B cell (primary cell): ENCODE results near the gene FOXK1. TPM values are rescaled to one million over a fixed set of nuclear protein-coding genes. Genes with fewer than 3 reads are reported as not detected.

ENCODE experiments used
- ATAC-seq: fragments of 200-7000 bp; cut with Tn5 transposase; one replicate; pipeline ENCODE4 v1.10.0; 2021; ENCODE audit warnings: low read depth, mild to moderate bottlenecking, moderate number of reproducible peaks, moderate library complexity
- CTCF ChIA-PET: fragments of 350-600 bp; sonication (Branson Sonifier 250); formaldehyde crosslinking; loops from one replicate; lab custom pipeline; 2021; ENCODE audit warnings: antibody characterized with exemption, inconsistent platforms; lab: Charles Lee
- POLR2A ChIA-PET: fragments of 350-600 bp; sonication (Branson Sonifier 250); formaldehyde crosslinking; loops from one replicate; lab custom pipeline; 2021; ENCODE audit warnings: antibody characterized with exemption; lab: Charles Lee
- DNase-seq: peaks from one replicate; pipeline ENCODE4 v3.0.0; 2013
- H2AFZ ChIP-seq: 2 replicates; pipeline ENCODE4 v1.6.1; 2012; ENCODE audit warnings: mild to moderate bottlenecking, low read depth, low read length; ENCODE audit not compliant: insufficient read depth, poor library complexity, severe bottlenecking
- H3K27ac ChIP-seq, 2 donors: 1 replicate in 1 of 2; 2 replicates in 1 of 2; pipeline ENCODE4 v1.5.1; 2012 to 2013; ENCODE audit warnings: low read length in 2 of 2, mild to moderate bottlenecking in 2 of 2, moderate library complexity in 1 of 2
- H3K27me3 ChIP-seq, 4 experiments: fragments of 200-600 bp in 1 of 4; sonication (generic) in 1 of 4; replicated peaks in 1 of 4; 1 replicate in 2 of 4; 2 replicates in 2 of 4; pipeline versions ENCODE4 v1.6.1 to v1.7.0; 2013 to 2016; ENCODE audit warnings: low read length in 3 of 4, mild to moderate bottlenecking in 2 of 4, mixed read lengths in 1 of 4, moderate library complexity in 1 of 4; ENCODE audit not compliant: insufficient read depth in 4 of 4, control insufficient read depth in 3 of 4; ENCODE audit errors: control extremely low read depth in 1 of 4
- H3K36me3 ChIP-seq, 2 experiments: replicated peaks in 1 of 2; 1 replicate in 1 of 2; 2 replicates in 1 of 2; pipeline versions ENCODE4 v1.6.1 to v1.7.1; 2013; ENCODE audit warnings: low read length in 1 of 2; ENCODE audit not compliant: insufficient read depth in 2 of 2, control insufficient read depth in 1 of 2; ENCODE audit errors: control extremely low read depth in 1 of 2, extremely low read depth in 1 of 2
- H3K4me1 ChIP-seq, 2 donors: fragments of 200-600 bp in 1 of 2; sonication (generic) in 1 of 2; 1 replicate in 1 of 2; 2 replicates in 1 of 2; pipeline versions ENCODE4 v1.5.1 to v1.6.1; 2013 to 2017; ENCODE audit warnings: low read length in 2 of 2; ENCODE audit not compliant: control insufficient read depth in 2 of 2, insufficient read depth in 2 of 2
- H3K4me2 ChIP-seq: replicated peaks from 2 replicates; pipeline ENCODE3; 2012; ENCODE audit warnings: mild to moderate bottlenecking, low read depth, low read length; ENCODE audit not compliant: poor library complexity, severe bottlenecking
- H3K4me3 ChIP-seq, 5 experiments: fragments of 200-600 bp in 1 of 5; sonication (generic) in 1 of 5; 1 replicate in 3 of 5; 2 replicates in 2 of 5; pipeline versions ENCODE4 v1.5.1 to v1.7.0; 2011 to 2016; ENCODE audit warnings: low read length in 4 of 5, mild to moderate bottlenecking in 4 of 5, low read depth in 2 of 5, control low read depth in 1 of 5, moderate library complexity in 1 of 5; ENCODE audit not compliant: insufficient read depth in 1 of 5; ENCODE audit errors: control extremely low read depth in 1 of 5, extremely low read depth in 1 of 5
- H3K79me2 ChIP-seq: fragments of 200-600 bp; sonication (generic); one replicate; pipeline ENCODE4 v1.6.0; 2016; ENCODE audit warnings: low read length; ENCODE audit not compliant: control insufficient read depth, insufficient read depth
- H3K9ac ChIP-seq: fragments of 200-600 bp; sonication (generic); 2 replicates; pipeline ENCODE4 v1.6.1; 2017; ENCODE audit warnings: mild to moderate bottlenecking, low read length, moderate library complexity
- H3K9me3 ChIP-seq, 3 donors: one replicate each; pipeline versions ENCODE4 v1.6.1 to v1.7.1; 2013; ENCODE audit warnings: low read length in 2 of 3; ENCODE audit not compliant: control insufficient read depth in 2 of 3, insufficient read depth in 1 of 3; ENCODE audit errors: control extremely low read depth in 1 of 3
- H4K20me1 ChIP-seq: 2 replicates; pipeline ENCODE4 v1.6.0; 2012; ENCODE audit warnings: mild to moderate bottlenecking, low read length; ENCODE audit not compliant: insufficient read depth, control insufficient read depth, poor library complexity, severe bottlenecking
- H3K27ac Mint-ChIP-seq: one replicate; pipeline ENCODE4 v1.8.0; 2021; ENCODE audit warnings: mixed read lengths
- H3K27me3 Mint-ChIP-seq: one replicate; pipeline ENCODE4 v1.8.0; 2021; ENCODE audit warnings: mixed read lengths
- H3K4me1 Mint-ChIP-seq: one replicate; pipeline ENCODE4 v1.8.0; 2021; ENCODE audit warnings: mixed read lengths
- H3K4me3 Mint-ChIP-seq: one replicate; pipeline ENCODE4 v1.8.0; 2021; ENCODE audit warnings: mixed read lengths
- H3K9me3 Mint-ChIP-seq: one replicate; pipeline ENCODE4 v1.8.0; 2022; ENCODE audit warnings: mixed read lengths; ENCODE audit not compliant: insufficient read depth
- EZH2 ChIP-seq: IDR thresholded peaks from 2 replicates; pipeline ENCODE4 v1.6.1; 2012; ENCODE audit warnings: borderline replicate concordance, low read depth, mild to moderate bottlenecking, moderate library complexity, low read length; ENCODE audit not compliant: insufficient read depth, poor library complexity, severe bottlenecking
- WGBS: methylation state at CpG from one replicate; pipeline ENCODE4 v1.1.5; 2013; ENCODE audit warnings: missing lambda C conversion rate; ENCODE audit not compliant: insufficient coverage; 5-methylcytosine and 5-hydroxymethylcytosine counted together
- intact Hi-C: fragments of 100-400 bp; cut with micrococcal nuclease; formaldehyde crosslinking; loops from one replicate; pipeline ENCODE4 v1.10.0; 2022
- polyA plus RNA-seq: library from polyadenylated mRNA; depleted of rRNA; stranded (reverse); fragments of >200 nt; gene quantifications from 2 replicates; pipeline ENCODE4 v1.2.3, GENCODE V29; 2012
- total RNA-seq, 2 donors: library from RNA; stranded (reverse); fragments of 120-200 nt in 1 of 2; gene quantifications; 1 replicate in 1 of 2; 2 replicates in 1 of 2; pipeline versions ENCODE4 v1.2.3 to v1.2.4, GENCODE V29; 2013 to 2022
- TF ChIP-seq, protein P1 (sequence below): fragments of 200-600 bp; IDR thresholded peaks from one replicate; pipeline ENCODE4 v1.8.0; 2022; ENCODE audit warnings: antibody characterized with exemption, mild to moderate bottlenecking

Gene FOXK1
- total and polyA plus RNA-seq, 2 donors (not counting 1 experiment from before 2014, with no cell fraction given), result 17.9 to 56.2 TPM

DNA sequence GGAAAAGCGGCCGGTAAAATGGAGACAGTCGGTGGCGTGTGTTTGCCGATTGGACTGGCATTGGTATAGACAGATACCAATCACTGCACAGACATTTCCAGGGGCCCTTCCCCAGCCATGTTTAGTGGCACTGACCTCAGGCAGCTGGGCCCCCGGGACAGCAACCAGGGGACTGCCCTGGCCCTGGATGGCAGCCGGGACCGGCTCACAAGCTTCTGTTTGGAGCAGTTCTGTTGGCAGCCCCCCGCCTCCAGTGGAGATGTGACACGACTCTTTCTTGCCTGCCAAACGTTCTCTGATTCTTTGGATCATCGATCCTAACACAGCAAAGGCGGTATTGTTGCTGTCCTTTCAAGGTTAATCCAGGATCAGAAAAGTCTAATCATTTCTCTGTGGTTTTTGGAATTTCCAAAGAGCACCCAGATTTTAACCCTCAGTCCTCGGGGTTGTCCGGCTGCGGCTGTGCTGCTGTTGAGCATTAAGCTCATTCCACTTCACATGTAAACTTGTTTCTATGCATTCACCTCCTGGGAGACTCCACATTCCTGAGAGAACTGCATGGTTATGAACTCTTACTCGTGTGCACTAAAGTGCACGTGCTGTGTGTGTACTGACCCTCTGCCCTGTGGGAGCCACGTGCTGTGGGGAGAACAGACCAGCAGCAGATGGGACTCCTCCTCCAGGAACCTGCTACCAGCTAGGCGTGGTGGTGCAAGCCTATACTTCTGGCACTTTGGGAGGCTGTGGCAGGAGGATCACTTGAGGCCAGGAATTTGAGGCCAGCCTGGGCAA, 46.0 kb downstream of the FOXK1 start:
- POLR2A ChIA-PET, result interaction anchor here (0.7 kb wide), 1 partner anchor 8 kb away, joined by 7 read pairs; no protein-coding TSS in a partner anchor

DNA sequence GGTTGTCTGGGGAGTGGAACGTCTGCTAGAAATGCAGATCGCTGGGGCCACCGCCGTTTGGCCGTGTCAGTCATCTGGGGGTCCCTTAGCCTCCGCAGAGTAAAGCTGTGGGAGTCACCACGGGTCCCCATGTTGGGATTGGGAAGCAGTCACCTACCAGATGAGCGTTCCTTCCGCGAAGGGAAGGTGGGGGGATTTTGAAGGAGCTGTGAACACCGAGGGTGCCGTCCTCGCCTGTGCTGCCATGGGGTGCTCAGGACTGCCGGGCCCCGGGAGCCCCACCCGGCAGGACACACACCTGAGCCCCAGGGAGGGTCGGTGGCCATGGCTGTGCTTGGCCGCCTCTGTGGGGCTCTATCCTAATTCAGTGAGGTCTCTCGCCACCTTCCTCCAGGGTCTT, 47.2 kb downstream of the FOXK1 start:
- ChIA-PET POLR2A (no interaction called here), CTCF (no interaction called here)
- peaks cover 0 to 29% of the 10 kb centered on the region in 2 experiments for H3K36me3 ChIP-seq
- Mint-ChIP-seq H3K27me3 (no peaks in the 10 kb centered on the region), H3K4me1 (peaks cover 32% of the 10 kb centered on the region), H3K9me3 (no peaks in the 10 kb centered on the region), H3K4me3 (no peak overlapping the region), H3K27ac (no peak overlapping the region)
- DNase-seq (no peak), ATAC-seq (no peak)
- no peak overlapping the region for H2AFZ ChIP-seq
- H3K4me1 ChIP-seq, result peaks cover 10 to 26% of the 10 kb centered on the region in 2 donors
- WGBS, result 91% methylated on average over 15 of the region's 19 CpGs
- H3K79me2 ChIP-seq, result peaks cover 96% of the 10 kb centered on the region
- H3K9ac ChIP-seq, result no peak overlapping the region
- peaks cover 0 to 3% (median 0%) of the 10 kb centered on the region in 3 donors for H3K9me3 ChIP-seq
- no peaks in the 10 kb centered on the region for H3K27me3 ChIP-seq
- intact Hi-C loops, result no loop called here
- H4K20me1 ChIP-seq, result peaks cover 79% of the 10 kb centered on the region
- TF ChIP-seq, protein P1, sequence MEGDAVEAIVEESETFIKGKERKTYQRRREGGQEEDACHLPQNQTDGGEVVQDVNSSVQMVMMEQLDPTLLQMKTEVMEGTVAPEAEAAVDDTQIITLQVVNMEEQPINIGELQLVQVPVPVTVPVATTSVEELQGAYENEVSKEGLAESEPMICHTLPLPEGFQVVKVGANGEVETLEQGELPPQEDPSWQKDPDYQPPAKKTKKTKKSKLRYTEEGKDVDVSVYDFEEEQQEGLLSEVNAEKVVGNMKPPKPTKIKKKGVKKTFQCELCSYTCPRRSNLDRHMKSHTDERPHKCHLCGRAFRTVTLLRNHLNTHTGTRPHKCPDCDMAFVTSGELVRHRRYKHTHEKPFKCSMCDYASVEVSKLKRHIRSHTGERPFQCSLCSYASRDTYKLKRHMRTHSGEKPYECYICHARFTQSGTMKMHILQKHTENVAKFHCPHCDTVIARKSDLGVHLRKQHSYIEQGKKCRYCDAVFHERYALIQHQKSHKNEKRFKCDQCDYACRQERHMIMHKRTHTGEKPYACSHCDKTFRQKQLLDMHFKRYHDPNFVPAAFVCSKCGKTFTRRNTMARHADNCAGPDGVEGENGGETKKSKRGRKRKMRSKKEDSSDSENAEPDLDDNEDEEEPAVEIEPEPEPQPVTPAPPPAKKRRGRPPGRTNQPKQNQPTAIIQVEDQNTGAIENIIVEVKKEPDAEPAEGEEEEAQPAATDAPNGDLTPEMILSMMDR, result no peak
- no peak overlapping the region for H3K4me2 ChIP-seq
- no peak overlapping the region for H3K4me3 ChIP-seq
- H3K27ac ChIP-seq, result no peak overlapping the region

More for the DNA sequence above, 46.0 kb downstream of the FOXK1 start:
- intact Hi-C loops, result no loop called here
- Histone ChIP-seq H3K27me3 (no peaks in the 10 kb centered on the region), H3K36me3 (peaks cover 0 to 23% of the 10 kb centered on the region in 2 experiments), H3K27ac (no peak overlapping the region), H3K4me2 (no peak overlapping the region), H3K9me3 (peaks cover 0 to 3% (median 0%) of the 10 kb centered on the region in 3 donors), H3K79me2 (peaks cover 96% of the 10 kb centered on the region), H3K4me3 (no peak overlapping the region), H3K4me1 (peaks cover 11 to 17% of the 10 kb centered on the region in 2 donors), H2AFZ (no peak overlapping the region), H3K9ac (no peak overlapping the region), H4K20me1 (peaks cover 78% of the 10 kb centered on the region)
- ATAC-seq (no peak), DNase-seq (no peak)
- Mint-ChIP-seq H3K4me1 (peaks cover 31% of the 10 kb centered on the region), H3K27me3 (no peaks in the 10 kb centered on the region), H3K4me3 (no peak overlapping the region), H3K9me3 (no peaks in the 10 kb centered on the region), H3K27ac (peak overlapping the region; percentile 41)
- TF ChIP-seq, protein P1, result no peak
- TF ChIP-seq EZH2, result no peak
- CTCF ChIA-PET, result no interaction called here
- WGBS, result 96% methylated on average over 19 of the region's 20 CpGs
